ENCODE data around the gene HMG20B. TPM values are rescaled to one million over a fixed set of nuclear protein-coding genes. Genes with fewer than 3 reads are reported as not detected.
"Not testable (repeated sequence)": the region's sequence is repeated elsewhere in the genome, so short reads cannot be mapped to it uniquely, and the experiment has no call there.

The HMG20B gene
- total and polyA plus RNA-seq, 2 of the 8 experiments (the other 6 are each of a cell fraction or from before 2014, with no cell fraction given): 42.9 to 74.2 TPM

GRCh38 chr19:3581792-3582191 is 9.0 kb downstream of the HMG20B start:
- not testable (repeated sequence) for H3K27ac ChIP-seq (ENCODE audit: low read depth, low read length); H2BK20ac ChIP-seq (ENCODE audit: low read length); H4K91ac ChIP-seq (replicated peaks; ENCODE audit: insufficient read length, low read length); H3K36me3 ChIP-seq (ENCODE audit: control insufficient read depth in 2 of 4, insufficient read depth in 4 of 4, low read length in 3 of 4); H3K79me2 ChIP-seq (ENCODE audit: control insufficient read depth in 1 of 2, insufficient read depth in 2 of 2, low read length in 2 of 2); H2BK15ac ChIP-seq (ENCODE audit: low read length); H3K9ac ChIP-seq (replicated peaks in 1 of 4; ENCODE audit: extremely low read depth in 1 of 4, low read depth in 3 of 4, low read length in 3 of 4); H3K4me2 ChIP-seq (ENCODE audit: insufficient read depth in 1 of 2, low read depth in 2 of 2, low read length in 2 of 2); H3K79me1 ChIP-seq (ENCODE audit: low read depth, low read length); H4K20me1 ChIP-seq (replicated peaks in 1 of 2; ENCODE audit: control insufficient read depth in 1 of 2, insufficient read depth in 2 of 2, low read length in 2 of 2); H3K14ac ChIP-seq (ENCODE audit: insufficient read length); H2AFZ ChIP-seq (ENCODE audit: low read length); H2BK12ac ChIP-seq (ENCODE audit: low read depth, low read length); H4K5ac ChIP-seq (ENCODE audit: insufficient read length, low read depth, low read length); H3K4ac ChIP-seq (replicated peaks; ENCODE audit: insufficient read length, low read depth, low read length); H2AK5ac ChIP-seq (ENCODE audit: low read depth, low read length); FAIRE-seq; H4K8ac ChIP-seq (ENCODE audit: extremely low read depth, insufficient read depth, low read length); H2BK5ac ChIP-seq (ENCODE audit: low read depth, low read length); H3K23ac ChIP-seq (ENCODE audit: insufficient read length); H3K18ac ChIP-seq (ENCODE audit: extremely low read depth, low read length); H3K4me3 ChIP-seq (ENCODE audit: extremely low read depth in 1 of 4, insufficient read depth in 2 of 4, low read depth in 3 of 4, low read length in 4 of 4); DNase-seq (ENCODE audit: low read depth in 1 of 2, low spot score in 2 of 2); H2BK120ac ChIP-seq (replicated peaks; ENCODE audit: low read depth, low read length); H3K56ac ChIP-seq (replicated peaks; ENCODE audit: insufficient read length, low read depth, low read length); H3K9me3 ChIP-seq (ENCODE audit: insufficient read depth in 2 of 2, low read depth in 1 of 2, low read length in 1 of 2); H3K4me1 ChIP-seq (replicated peaks in 1 of 4; ENCODE audit: control insufficient read depth in 3 of 4, insufficient read depth in 4 of 4, low read length in 3 of 4)
- WGBS, 2 experiments (ENCODE audit: extremely low coverage in 1 of 2, insufficient coverage in 1 of 2, insufficient read length in 1 of 2, insufficient replicate concordance in 2 of 2, low coverage in 1 of 2, low lambda C conversion rate in 2 of 2, missing lambda C conversion rate in 1 of 2): 70% methylated on average over 4 of the region's 4 CpGs; no CpG with 5 or more reads in 1 of the 2 experiments
- H3K27me3 ChIP-seq (replicated peaks in 1 of 4; ENCODE audit: control insufficient read depth in 3 of 4, extremely low read depth in 1 of 4, insufficient read depth in 3 of 4, low read length in 3 of 4): peaks cover 11 to 24% (median 13%) of the 10 kb centered on the region in 4 experiments; a peak in 6 of 7 replicates
- ChIA-PET CTCF (ENCODE audit: partially characterized antibody) (interaction anchor here (1.0 to 2.4 kb wide), 4 partner anchors 9 to 37 kb away, joined by 3 to 18 read pairs (median 4); no protein-coding TSS in a partner anchor), POLR2A (ENCODE audit: partially characterized antibody) (interaction anchor here (1.0 to 1.5 kb wide), 3 partner anchors 9 to 17 kb away, joined by 3 to 4 read pairs (median 4); no protein-coding TSS in a partner anchor)
- H3K23me2 ChIP-seq (ENCODE audit: low read depth, low read length): peaks cover 12% of the 10 kb centered on the region; the same call in 1 of the 2 replicates
